HG03469 (cell line): ENCODE results near the gene CNGB1.
"Not testable (repeated sequence)": the region's sequence is repeated elsewhere in the genome, so short reads cannot be mapped to it uniquely, and the experiment has no call there.

Source experiments
- ATAC-seq: cut with Tn5 transposase; IDR thresholded peaks from one replicate; pipeline ENCODE4 v1.9.1; 2021; ENCODE audit warnings: mild to moderate bottlenecking, moderate library complexity, moderate number of reproducible peaks; ENCODE audit not compliant: unreplicated experiment

Gene CNGB1

DNA sequence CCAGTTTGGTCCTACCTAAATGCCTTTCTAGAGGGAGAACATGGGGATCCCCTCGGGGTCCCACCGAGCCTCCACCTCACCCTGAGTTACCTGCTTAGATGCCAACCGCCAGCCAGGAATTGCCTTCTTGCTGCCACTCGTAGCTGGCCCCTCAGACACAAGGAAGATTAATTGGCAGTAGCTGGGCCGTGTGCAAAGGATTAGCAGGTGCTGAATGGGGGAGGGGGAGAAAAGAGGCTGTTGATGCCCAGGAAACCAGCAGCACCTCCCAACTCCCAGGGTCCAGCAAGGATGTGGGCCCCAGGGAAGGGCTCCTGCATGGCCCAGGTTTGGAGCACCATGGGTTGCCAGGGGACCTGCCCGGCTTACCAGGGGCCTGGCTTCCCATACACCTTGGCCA is at the start of gene CNGB1:
TSS of gene CNGB1 (minus strand) at position 159 of the 400 bp plus-strand sequence. CDS start 3,842 bp downstream, outside the sequence.
- no peak for ATAC-seq

DNA sequence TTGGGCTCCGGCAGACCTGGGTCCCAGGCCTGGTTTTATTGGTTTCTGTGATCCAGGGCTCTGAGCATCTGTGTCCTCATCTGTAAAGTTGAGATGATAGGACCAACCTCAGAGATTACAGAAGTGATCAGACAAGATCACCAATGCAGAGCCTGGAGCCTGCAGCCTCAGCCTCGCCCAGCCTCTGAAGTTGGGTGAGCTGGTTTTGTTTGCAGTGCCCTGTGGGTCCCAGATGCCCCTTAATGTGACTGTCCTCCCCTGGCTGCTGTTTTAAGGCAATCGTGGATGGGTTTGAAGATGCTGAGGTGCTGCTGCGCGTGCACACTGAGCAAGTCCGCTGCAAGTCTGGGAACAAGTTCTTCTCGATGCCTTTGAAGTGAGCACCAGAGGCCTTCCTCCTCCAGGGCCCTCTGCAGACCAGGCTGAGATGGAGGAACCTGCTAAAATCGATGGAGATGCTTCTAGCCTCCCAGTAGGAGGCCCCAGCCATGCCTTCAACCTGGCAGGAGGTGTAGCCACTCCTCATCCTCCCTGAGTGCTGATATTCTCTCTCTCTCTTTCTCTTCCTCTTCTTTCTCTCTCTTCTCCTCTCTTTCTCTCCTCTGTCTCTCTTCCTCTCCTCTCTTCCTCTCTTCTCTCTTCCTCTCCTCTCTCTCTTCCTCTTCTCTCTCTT is 49.1 kb upstream of the CNGB1 start:
- ATAC-seq, result no peak

DNA sequence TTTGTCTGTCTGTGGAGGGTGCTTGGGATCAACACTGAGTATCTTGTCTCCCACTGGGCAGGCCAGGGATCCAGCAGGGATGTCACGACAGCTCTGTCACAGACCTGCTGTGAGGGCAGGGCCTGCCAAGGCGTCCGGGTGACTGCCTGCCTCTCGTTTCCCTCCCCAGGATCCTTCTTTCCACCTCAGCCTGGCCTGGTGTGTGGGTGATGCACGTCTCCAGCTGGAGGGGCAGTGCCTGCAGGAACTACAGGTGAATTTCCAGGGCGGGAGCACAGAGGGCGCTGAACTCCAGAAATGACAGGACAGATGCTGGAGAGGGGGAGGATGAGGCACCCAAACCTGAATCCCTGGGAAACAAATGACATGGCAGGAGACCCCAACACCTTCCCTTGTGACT is 47.9 kb upstream of the CNGB1 start:
- no peak for ATAC-seq

- no peak for ATAC-seq
Measured at GRCh38 chr16:58016840-58017446, 46.0 kb upstream of the CNGB1 start.

DNA sequence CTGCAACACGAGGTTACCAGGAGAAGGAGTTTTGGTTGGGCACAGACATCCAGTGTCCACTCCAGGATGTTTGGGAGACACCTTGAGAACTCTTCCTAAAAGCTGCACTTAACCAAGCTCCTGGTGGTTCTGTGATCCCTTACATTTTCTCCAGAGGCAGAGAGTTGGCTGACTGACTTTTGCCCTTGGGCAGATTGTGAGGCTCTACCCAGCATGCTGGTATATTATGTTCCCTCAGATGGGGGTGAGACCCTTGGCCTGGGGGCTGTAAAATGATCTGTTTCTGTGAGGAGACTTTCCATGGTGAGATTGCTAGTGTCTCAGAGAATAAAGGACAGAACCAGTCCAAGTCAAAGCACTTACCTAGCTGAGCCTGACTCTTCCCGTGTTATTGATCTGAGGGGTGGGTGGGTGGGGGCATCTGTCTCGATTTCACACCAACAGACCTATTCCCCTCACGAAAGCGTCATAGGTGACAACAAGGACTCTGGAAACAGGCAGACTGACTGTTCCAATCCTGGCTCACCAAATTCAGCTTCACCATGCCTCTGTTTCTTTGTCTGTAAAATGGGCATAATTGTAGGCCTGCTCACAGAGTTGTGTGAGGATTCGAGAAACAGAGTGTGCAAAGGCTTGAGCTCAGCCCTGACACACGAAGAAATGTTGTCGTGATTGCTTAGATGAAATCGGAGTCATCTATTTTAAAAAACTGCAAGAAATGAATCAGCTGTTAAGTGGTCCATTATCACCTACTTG is 42.5 kb upstream of the CNGB1 start:
- ATAC-seq, result no peak

DNA sequence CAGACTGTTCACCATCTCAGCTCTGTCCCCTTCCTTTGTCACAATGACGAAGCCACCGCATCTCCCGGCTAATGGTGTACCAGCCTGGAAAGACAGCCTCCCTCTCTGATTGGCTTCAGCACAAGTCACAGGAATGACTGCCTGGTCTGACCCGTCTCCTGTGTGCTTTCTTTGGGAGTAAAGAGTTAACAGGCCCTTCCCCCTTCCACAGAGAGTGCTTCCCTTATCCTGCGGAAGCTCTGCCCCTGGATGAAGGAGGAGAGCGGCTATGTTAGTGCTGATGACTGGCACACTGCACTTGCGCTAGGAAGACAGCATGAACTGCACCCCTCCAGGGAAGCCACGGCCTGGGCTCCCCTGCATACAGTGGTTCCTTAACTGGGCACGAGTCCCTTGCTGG is 41.6 kb upstream of the CNGB1 start:
- no peak for ATAC-seq

- ATAC-seq, result no peak
Measured at GRCh38 chr16:58011652-58012051, 40.7 kb upstream of the CNGB1 start.

DNA sequence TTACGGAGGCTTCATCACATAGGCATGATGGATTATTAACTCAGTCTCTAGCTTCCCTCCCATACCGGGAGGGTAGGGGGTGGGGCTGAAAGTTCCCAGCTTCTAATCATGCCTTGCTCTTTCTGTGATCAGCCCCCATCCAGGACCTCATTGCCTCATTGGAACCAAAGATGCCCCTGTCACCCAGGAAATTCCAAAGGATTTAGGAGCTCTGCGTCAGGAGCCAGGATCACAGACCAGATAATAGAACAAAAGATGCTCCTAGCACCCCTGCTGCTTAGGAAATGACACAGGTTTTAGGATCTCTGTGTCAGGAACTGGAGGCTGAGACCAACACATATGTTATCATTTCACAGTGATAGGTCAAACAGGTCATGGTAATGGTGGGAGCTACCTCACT is 40.0 kb upstream of the CNGB1 start:
- ATAC-seq, result no peak

- ATAC-seq, result no peak
Measured at GRCh38 chr16:58009856-58010416, 39.0 kb upstream of the CNGB1 start.

DNA sequence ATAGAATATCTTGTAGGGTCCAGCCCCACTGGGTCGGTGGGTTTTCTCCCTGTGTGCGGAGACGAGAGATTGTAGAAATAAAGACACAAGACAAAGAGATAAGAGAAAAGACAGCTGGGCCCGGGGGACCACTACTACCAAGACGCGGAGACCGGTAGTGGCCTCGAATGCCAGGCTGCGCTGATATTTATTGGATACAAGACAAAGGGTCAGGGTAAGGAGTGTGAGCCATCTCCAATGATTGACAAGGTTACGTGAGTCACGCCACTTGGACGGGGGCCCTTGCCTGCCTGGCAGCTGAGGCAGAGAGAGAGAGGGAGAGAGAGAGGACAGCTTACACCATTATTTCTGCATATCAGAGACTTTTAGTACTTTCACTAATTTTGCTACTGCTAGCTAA is 33.8 kb upstream of the CNGB1 start:
- ATAC-seq, result not testable (repeated sequence)

DNA sequence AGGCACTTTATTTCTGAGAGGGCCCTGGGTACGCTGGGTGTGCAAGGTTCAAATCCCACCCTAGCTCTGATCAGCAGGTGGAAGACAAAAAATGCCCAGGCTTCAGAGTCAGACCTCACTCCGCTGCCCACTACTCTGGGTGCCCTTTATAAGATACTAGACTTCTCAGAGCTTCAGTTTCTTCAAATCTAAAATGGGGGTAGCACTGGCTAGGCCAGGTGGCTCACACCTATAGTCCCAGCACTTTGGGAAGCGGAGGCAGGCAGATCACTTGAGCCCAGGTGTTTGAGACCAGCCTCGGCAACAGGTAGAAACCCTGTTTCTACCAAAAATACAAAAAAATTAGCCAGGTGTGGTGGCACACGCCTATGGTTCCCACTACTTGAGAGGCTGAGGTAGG is 32.0 kb upstream of the CNGB1 start:
- no peak for ATAC-seq

- no peak for ATAC-seq
Measured at GRCh38 chr16:58002416-58002800, 31.5 kb upstream of the CNGB1 start.

DNA sequence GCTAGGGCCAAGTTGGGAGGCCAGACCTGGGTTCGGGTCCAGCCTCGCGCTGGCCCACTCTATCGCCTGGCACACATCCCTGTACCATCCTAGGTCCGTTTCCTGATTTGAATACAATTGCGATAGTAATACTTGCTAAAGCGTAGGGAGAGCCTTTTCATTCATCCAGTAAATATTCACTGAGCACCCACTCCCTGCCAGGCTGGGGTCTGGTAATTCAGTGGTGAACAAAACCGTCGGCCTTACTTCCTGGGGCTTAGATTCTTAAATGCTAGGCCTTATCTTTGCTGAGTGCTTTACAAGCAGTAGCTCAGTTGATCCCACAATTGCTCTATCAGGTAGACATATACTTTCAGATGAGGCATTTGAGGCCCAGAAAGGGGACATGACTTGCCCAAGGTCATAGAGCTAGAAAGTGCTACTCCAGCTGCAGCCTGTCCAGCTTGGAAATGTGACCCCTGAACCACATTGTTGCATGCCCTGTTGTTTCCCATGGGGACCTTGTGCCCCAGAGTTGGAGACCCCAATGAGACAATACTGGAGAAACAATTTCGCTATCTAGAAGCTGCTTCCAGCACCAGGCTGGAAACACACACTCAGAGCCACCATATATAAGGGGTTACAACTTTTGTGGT is 31.0 kb upstream of the CNGB1 start:
- ATAC-seq, result no peak

DNA sequence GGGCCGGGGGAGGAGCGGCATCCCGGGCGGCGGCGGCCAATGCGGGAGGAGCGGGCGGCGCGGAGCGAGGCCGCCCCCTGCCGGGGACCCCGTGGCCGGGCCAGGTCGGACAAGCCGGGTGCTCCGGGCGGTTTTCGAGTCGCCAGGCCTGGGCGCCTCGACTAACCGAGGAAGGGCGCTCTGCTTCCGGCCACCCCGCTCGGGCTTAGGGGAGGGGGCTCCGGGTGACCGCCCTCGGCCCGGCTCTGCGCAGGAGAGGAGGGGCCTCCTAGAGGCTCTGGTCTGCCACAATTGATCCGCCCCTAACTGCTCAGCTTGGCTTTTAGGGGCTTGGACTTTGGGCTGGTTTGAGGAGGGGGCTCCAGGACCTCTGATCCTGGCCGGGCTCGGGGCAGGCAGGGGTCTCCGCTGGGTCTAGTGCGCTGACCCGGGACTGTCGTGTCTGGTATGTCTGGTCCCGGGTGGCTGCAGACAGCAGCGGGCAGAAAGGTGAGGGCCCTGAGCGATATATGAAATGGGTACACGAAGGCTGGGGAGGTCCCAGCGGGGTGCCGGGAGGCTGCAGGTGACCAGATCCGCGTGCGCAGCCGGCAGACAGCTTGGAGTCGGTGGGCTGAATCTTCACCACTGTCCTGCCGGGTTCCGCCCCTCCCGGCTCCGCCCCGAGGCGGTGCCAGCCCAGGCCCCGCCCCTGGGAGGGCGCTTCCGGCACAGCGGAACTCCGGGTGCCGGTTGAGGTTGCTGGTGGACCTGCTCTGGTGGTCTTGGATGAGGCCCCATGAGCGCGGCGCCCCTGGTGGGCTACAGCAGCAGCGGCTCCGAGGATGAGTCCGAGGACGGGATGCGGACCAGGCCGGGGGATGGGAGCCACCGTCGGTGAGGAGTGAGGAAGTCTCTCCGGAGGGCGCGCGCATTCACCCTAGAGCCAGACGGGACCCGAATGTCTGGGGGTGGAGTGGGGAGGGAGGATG is 30.1 kb upstream of the CNGB1 start, which contains the start of gene USB1:
TSS of gene USB1 (plus strand) at position 702 of the 971 bp plus-strand sequence. CDS start at position 779, 77 bp downstream.
- ATAC-seq, result peak; percentile 69

GRCh38 chr16:57999971-58000705 is 29.2 kb upstream of the CNGB1 start, which contains the start of gene ZNF319:
ZNF319 (minus strand) TSS chr16:58000672; CDS start chr16:57998265, 2,407 bp downstream.
- peak; percentile 10 for ATAC-seq

- ATAC-seq, result no peak
Measured at GRCh38 chr16:57999366-57999970, 28.5 kb upstream of the CNGB1 start.

DNA sequence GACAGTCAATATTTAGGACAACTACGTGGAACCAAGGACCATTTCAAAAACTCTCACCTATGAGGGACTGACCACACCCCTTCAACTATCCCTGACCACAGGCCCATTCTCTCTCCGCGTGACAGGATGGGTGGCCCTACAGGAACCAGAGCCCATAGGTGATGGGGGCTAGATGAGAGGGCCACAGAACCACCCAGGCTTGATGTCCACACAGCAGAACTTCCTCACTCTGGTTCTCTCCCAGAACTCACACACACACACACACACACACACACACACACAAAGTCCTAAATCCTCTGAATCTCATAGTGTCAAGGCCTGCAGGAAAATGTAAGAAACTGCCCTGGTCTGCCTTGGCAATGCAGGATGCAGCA is 28.1 kb upstream of the CNGB1 start:
- ATAC-seq, result no peak

DNA sequence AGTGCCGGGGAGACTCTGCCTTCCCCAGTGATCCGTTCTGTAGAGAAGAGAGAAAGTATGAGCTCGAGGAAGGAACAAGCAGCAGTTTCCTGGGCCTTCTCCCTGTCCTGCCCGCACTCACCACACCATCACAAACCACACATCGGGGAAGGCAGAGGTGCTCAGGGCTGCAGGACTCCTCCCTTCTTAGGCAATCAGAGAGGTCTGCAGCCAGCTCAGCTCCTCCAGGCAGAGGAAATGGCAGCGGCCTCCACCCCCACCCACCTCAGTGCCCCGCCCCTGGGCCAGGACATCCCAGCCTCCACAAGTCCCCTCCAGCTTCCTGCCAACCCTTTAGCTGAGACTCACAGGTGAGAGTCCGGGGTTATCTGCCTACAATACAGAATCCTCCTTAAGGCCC is 27.6 kb upstream of the CNGB1 start:
- no peak for ATAC-seq
